Activated T-helper 1 cell treated with anti-CD3 and anti-CD28 coated beads, Interleukin-12 subunit alpha, Interleukin-12 subunit beta, Interleukin-2, Interleukin-4 antibody, amounts not matched to agents 30 ng/mL and 10 ng/mL and 1 ng/mL, durations not matched to agents 14 hours and 24 hours and 36 hours (primary cell): ENCODE measurements around the gene OSBPL6. TPM values are rescaled to one million over a fixed set of nuclear protein-coding genes. Genes with fewer than 3 reads are reported as not detected.

Experiments used
- DNase-seq: peaks from one replicate; pipeline ENCODE4 v3.0.0; 2021; ENCODE audit warnings: low spot score
- H3K27ac Mint-ChIP-seq: one replicate; pipeline ENCODE4 v1.8.0; 2021; ENCODE audit warnings: mild to moderate bottlenecking, mixed read lengths
- H3K27me3 Mint-ChIP-seq: one replicate; pipeline ENCODE4 v1.8.0; 2022; ENCODE audit warnings: mild to moderate bottlenecking, moderate library complexity, mixed read lengths; ENCODE audit not compliant: insufficient read depth
- H3K36me3 Mint-ChIP-seq: one replicate; pipeline ENCODE4 v1.8.0; 2021; ENCODE audit warnings: low read depth, mixed read lengths
- H3K4me1 Mint-ChIP-seq: one replicate; pipeline ENCODE4 v1.8.0; 2021; ENCODE audit warnings: low read depth, mixed read lengths
- H3K4me3 Mint-ChIP-seq: one replicate; pipeline ENCODE4 v1.8.0; 2021; ENCODE audit warnings: mild to moderate bottlenecking, moderate library complexity, mixed read lengths
- H3K9me3 Mint-ChIP-seq: one replicate; pipeline ENCODE4 v1.8.0; 2021; ENCODE audit warnings: mixed read lengths
- intact Hi-C: fragments of 100-400 bp; cut with micrococcal nuclease; formaldehyde crosslinking; loops from one replicate; pipeline ENCODE4 v1.15.1; 2024
- total RNA-seq: library from RNA; stranded (reverse); gene quantifications from 2 replicates; pipeline ENCODE4 v1.2.3, GENCODE V29; 2022

The OSBPL6 gene
- total RNA-seq, 1 donor from 2014 or later = 1.9 TPM

DNA sequence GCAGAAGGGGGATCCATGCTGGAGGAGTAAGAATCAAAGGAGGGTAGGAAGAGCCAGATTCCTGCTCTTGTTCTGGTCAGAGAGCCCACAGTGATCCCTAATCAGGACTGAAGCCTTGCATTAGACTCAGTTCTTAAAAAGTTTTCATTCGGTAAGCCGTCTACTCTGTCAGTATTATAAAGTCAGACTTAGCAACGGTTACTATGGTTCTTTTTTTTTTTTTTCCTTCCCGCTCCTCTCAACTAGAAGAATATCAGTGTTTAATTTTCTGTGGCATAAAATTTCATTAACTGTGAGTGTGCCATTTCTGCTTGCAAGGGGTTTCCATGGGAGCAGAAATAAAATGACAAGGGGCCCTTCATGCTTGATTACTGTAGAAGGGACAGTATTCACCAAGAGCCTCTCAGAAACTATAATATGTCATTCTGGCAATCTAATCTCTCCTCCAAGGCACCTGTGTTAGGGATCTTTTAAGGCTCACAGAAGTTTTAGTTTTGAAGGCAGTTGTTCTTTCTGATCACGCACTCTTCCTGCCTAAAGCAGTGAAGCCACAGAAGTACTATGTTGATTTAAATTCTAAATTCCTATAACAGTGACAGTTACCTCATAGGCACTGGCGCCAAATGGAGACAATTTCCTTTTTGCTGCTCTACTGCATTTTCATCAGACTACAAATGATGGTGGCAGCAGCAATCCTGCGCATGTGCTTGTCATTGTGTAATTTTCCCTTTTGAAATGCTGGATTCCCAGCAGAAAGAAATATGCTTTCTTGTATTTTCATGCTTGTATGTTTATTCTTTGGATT lies 57.0 kb downstream of the OSBPL6 start:
- Mint-ChIP-seq H3K27me3 (peaks cover 15% of the 10 kb centered on the region), H3K9me3 (no peaks in the 10 kb centered on the region), H3K4me3 (no peak overlapping the region), H3K4me1 (no peaks in the 10 kb centered on the region), H3K27ac (no peak overlapping the region), H3K36me3 (no peaks in the 10 kb centered on the region)
- intact Hi-C loops = no loop called here
- no peak for DNase-seq

DNA sequence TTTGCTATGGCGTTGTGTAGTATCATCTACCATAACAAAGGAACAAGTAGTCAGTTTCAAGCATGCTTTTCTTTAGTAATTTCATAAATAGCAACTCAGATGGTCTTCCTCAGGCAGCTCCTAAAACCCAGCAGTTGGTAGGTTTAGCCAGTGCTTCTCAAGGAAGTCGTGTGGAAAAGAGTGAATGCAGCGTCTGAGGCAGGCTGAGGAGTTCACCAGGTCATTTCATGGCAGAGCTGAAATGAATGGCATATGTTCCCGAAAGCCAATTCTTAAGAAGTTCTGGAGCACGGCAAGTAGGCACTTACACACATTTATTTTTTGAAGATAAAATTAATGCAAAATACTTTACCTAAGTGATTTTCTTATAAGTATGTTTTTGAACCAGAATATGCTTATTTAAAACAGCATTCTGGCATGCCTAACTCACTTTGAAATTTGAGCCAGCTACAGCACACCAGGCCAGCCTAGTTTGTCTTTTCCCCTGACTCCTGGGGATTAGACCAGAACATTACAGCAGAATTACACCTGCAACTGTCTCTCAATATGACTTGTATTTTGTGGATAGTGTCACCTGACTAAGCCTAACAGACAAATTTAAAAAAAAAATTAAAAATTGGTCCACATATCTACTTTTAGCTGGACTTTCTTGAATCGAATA lies 62.2 kb downstream of the OSBPL6 start:
- Mint-ChIP-seq H3K4me3 (no peak overlapping the region), H3K36me3 (no peaks in the 10 kb centered on the region), H3K4me1 (no peaks in the 10 kb centered on the region), H3K9me3 (no peaks in the 10 kb centered on the region), H3K27me3 (peaks cover 8% of the 10 kb centered on the region), H3K27ac (no peak overlapping the region)
- intact Hi-C loops = no loop called here
- DNase-seq = no peak

DNA sequence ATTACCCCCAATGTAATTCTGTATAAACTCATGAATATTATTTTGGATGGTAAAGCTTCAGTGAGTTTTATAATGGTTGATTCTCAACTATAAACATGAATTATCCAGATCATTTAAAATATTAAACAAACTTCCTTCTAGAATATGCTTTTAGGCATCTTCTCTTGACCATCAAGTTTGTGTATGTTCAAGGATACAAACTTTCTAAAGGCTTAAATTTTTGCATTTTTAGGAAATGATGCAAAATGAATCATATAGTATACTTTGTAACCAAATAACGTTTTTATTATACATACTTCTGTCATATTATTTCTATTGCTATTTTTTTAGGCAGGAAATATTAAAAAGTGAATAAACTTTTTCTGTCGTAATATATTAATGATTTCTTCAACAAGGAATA lies 62.8 kb downstream of the OSBPL6 start:
- DNase-seq = no peak
- H3K27ac Mint-ChIP-seq = no peak overlapping the region
- no peak overlapping the region for H3K4me3 Mint-ChIP-seq
- no peaks in the 10 kb centered on the region for H3K9me3 Mint-ChIP-seq
- no peaks in the 10 kb centered on the region for H3K4me1 Mint-ChIP-seq
- intact Hi-C loops = no loop called here
- no peaks in the 10 kb centered on the region for H3K36me3 Mint-ChIP-seq
- peaks cover 8% of the 10 kb centered on the region for H3K27me3 Mint-ChIP-seq

DNA sequence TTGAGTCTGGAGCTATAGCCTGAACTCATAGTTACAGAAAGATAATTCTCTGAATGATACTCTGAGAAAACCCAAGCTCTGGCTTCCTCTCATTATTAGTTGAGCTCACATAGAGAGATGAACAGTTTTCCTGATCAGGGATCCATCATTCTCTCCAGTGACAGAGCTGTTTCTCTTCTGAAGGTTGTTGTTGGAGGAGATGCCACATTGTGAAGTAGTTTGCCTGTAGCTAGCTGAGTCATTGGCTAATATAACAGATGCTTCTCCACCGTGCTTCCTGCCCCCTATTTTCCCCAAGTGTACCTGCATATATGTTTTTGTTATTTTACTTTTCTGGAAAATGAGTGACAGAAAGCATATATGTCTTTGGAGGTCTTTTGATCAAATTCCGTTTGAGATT lies 64.6 kb downstream of the OSBPL6 start:
- peaks cover 8% of the 10 kb centered on the region for H3K27me3 Mint-ChIP-seq
- intact Hi-C loops = no loop called here

DNA sequence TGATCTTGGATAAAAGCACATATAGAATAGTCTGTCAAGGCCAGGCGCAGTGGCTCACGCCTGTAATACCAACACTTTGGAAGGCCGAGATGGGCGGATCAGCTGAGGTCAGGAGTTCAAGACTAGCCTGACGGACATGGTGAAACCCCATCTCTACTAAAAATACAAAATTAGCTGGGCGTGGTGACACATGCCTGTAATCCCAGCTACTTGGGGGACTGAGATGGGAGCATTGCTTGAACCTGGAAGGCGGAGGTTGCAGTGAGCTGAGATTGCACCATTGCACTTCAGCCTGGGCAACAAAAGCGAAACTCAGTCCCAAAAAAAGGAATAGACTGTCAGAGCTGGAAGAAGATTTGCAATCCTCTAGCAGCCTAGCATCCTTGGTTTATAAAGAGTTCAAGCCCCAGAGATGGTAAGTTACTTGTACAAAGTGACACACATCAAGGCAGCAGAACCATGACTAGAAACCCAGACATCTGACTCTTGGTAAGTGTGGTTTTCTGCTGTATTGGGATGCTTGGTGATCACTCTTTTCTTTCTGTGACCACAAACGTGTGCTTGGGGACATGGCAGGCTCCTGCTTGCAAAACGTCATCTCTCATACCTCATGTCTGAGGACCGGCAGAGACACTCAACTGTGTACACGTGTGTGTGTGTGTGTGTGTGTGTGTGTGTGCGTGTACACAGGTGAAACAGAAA lies 69.0 kb downstream of the OSBPL6 start:
- H3K27ac Mint-ChIP-seq = no peak overlapping the region
- intact Hi-C loops = no loop called here
- H3K27me3 Mint-ChIP-seq = peaks cover 6% of the 10 kb centered on the region
- no peak for DNase-seq
- H3K36me3 Mint-ChIP-seq = no peaks in the 10 kb centered on the region
- no peak overlapping the region for H3K4me3 Mint-ChIP-seq
- no peaks in the 10 kb centered on the region for H3K9me3 Mint-ChIP-seq
- H3K4me1 Mint-ChIP-seq = no peaks in the 10 kb centered on the region

More for the DNA sequence above, 64.6 kb downstream of the OSBPL6 start:
- DNase-seq = no peak
- H3K4me3 Mint-ChIP-seq = no peak overlapping the region
- H3K4me1 Mint-ChIP-seq = no peaks in the 10 kb centered on the region
- no peaks in the 10 kb centered on the region for H3K9me3 Mint-ChIP-seq
- no peak overlapping the region for H3K27ac Mint-ChIP-seq
- no peaks in the 10 kb centered on the region for H3K36me3 Mint-ChIP-seq

DNA sequence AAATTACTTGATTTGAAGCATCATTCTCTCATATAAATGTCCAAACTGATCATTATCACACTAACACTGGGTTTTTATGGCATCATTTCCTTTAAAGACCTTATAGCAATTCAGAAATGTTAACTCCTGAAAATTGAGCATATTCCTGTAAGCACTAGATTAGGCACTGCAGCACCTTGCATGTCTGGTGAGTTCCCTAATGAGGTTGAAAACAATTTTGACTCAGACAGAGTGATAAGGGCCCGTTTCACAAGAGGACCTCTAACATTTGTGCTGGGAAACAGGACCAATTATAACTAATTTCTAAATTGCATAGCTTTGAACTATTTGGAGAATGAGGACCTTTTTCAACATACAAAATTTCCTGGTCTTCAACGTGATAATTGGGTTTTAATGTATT lies 69.9 kb downstream of the OSBPL6 start:
- Mint-ChIP-seq H3K4me1 (no peaks in the 10 kb centered on the region), H3K9me3 (no peaks in the 10 kb centered on the region), H3K27me3 (peaks cover 6% of the 10 kb centered on the region), H3K27ac (no peak overlapping the region), H3K36me3 (no peaks in the 10 kb centered on the region), H3K4me3 (no peak overlapping the region)
- DNase-seq = no peak
- intact Hi-C loops = no loop called here

DNA sequence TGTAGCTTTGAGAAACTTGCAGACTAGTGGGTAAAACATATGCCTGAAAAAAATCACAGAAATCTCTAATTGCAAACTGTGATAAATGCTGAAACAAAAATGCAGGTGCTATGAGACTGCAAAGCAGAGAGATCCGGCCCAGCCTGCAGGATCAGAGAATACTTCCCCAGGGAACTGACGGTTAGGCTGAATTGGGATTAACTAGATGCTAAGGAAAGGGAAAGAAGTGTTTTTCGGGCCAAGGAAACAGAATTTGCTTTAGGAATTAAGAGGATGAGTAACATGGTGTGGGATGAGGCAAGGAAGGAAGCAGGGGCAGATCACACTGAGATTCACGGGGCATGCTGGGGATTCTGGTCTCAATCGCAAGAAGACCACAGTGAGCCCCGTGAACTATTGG lies 71.5 kb downstream of the OSBPL6 start:
- H3K27ac Mint-ChIP-seq = no peak overlapping the region
- no peaks in the 10 kb centered on the region for H3K4me1 Mint-ChIP-seq
- H3K36me3 Mint-ChIP-seq = no peaks in the 10 kb centered on the region
- H3K4me3 Mint-ChIP-seq = no peak overlapping the region
- intact Hi-C loops = no loop called here
- H3K27me3 Mint-ChIP-seq = peaks cover 2% of the 10 kb centered on the region
- H3K9me3 Mint-ChIP-seq = no peaks in the 10 kb centered on the region
- no peak for DNase-seq

DNA sequence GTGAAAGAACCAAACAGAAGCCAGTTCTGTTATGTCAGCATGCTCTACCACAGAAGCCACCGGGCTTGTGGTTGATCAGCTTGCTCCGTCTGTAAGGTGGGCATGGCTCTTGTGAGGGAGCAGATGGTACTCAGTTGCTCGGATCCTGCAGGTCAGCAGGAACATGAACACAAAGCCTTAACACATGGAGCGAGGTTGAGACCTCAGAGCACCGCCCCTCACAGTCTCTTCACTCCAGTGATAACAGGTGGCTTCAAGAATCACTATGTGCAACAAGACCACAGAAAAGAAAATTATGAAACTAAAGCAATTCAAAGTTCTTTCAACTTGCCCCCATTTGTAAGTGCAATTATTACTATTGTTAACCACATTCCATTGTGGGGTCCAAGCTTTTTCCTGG lies 72.1 kb downstream of the OSBPL6 start:
- intact Hi-C loops = no loop called here
- Mint-ChIP-seq H3K4me1 (no peaks in the 10 kb centered on the region), H3K27me3 (peaks cover 2% of the 10 kb centered on the region), H3K4me3 (no peak overlapping the region), H3K9me3 (no peaks in the 10 kb centered on the region), H3K27ac (no peak overlapping the region), H3K36me3 (no peaks in the 10 kb centered on the region)
- no peak for DNase-seq

DNA sequence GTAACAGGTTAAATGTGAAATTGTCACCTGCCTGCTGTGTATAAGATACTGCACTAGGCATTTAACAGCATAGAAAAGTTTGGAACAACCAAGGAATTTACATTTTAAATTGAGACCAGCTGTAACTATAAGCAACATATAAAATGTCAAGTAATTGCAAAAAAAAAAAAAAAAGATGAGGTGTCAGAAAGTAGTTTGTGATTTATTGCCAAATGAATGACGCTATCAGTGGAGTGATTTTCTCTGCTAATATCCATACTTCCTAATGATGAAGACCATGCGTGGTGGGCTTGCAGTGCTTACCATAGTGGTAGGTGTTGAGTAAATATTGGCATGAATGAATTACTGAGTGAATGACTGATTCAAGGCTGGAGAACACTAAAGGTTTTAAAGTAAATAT lies 73.3 kb downstream of the OSBPL6 start:
- no peak for DNase-seq
- Mint-ChIP-seq H3K4me1 (no peaks in the 10 kb centered on the region), H3K36me3 (no peaks in the 10 kb centered on the region), H3K4me3 (no peak overlapping the region), H3K9me3 (no peaks in the 10 kb centered on the region), H3K27me3 (peaks cover 4% of the 10 kb centered on the region), H3K27ac (no peak overlapping the region)
- intact Hi-C loops = no loop called here

DNA sequence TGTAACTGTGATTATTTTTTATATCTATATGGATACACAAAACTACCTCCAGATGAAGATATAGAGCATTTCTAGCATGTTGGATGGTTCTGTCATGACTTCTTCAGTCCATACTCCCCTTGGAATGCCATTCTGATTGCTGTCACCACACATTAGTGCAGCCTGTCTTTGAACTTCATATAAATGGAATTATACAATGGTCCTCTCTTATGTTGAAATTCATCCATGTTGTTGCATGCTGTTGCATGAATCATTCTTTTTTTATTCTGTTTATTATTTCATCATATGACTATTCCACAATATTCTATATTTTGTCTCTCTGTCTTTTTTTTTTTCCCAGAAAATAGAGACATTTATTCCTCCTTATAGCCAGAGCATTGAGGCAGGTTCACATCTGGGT lies 74.1 kb downstream of the OSBPL6 start:
- Mint-ChIP-seq H3K9me3 (no peaks in the 10 kb centered on the region), H3K4me3 (no peak overlapping the region), H3K27me3 (peaks cover 7% of the 10 kb centered on the region), H3K4me1 (no peaks in the 10 kb centered on the region), H3K27ac (no peak overlapping the region), H3K36me3 (no peaks in the 10 kb centered on the region)
- intact Hi-C loops = no loop called here
- no peak for DNase-seq

DNA sequence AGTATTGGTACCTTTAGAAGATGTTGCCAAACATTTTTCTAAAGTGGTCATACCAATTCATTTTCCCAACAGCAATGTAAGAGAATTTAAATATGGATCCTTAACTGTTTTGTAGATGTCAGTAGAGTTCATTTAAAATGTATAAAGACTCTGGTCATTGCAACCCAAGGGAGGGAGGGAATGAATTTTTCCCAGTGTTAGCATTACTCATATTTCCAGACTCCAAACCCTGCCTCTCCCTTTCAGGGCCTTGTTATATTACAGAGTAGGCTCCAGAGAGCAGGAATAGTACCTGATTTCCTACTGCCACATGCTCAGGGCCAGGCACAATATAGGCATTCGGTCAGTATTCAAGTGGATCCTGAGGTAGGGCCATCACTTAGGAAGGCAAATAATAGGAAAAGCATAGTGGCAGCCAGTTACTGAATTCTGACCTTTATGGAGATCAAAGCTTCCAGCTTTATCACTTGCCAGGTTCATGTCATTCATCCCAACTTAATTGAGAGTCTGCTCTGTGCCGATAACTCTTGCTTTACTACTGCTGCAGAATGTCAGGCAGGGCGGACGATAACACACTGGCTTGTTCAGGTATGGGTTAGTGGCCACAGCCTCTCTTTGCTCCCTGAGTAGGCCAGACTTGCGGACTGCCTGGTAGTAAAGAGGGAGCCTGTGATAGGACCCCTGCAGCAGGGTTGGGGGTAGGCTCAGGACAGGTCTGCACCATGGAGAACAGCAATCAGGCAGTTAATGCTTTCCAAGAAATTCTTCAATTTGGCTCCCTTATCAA lies 75.3 kb downstream of the OSBPL6 start:
- Mint-ChIP-seq H3K4me3 (no peak overlapping the region), H3K36me3 (no peaks in the 10 kb centered on the region), H3K27me3 (peaks cover 7% of the 10 kb centered on the region), H3K27ac (no peak overlapping the region), H3K4me1 (no peaks in the 10 kb centered on the region), H3K9me3 (no peaks in the 10 kb centered on the region)
- DNase-seq = no peak
- intact Hi-C loops = no loop called here

DNA sequence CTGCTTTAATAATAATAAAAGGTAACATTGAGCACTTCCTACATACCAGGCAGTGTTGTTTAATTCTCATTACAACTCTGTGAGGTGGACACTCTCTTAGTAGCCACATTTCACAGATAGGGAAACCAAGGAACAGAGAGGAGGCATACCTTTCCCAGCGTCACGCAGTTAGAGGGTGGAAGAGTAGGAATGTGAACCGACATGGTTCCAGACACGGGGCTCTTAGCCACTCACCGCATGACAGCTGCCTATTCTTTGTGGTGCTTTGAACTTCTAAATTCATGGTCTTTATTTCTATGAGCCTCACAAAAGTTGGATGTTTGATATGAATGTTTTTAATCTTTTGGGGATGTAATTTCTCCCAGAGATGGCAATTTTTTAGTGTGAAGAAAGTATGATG lies 76.0 kb downstream of the OSBPL6 start:
- Mint-ChIP-seq H3K4me1 (no peaks in the 10 kb centered on the region), H3K27ac (no peak overlapping the region), H3K4me3 (no peak overlapping the region), H3K36me3 (no peaks in the 10 kb centered on the region), H3K9me3 (no peaks in the 10 kb centered on the region), H3K27me3 (peaks cover 9% of the 10 kb centered on the region)
- intact Hi-C loops = no loop called here
- no peak for DNase-seq

DNA sequence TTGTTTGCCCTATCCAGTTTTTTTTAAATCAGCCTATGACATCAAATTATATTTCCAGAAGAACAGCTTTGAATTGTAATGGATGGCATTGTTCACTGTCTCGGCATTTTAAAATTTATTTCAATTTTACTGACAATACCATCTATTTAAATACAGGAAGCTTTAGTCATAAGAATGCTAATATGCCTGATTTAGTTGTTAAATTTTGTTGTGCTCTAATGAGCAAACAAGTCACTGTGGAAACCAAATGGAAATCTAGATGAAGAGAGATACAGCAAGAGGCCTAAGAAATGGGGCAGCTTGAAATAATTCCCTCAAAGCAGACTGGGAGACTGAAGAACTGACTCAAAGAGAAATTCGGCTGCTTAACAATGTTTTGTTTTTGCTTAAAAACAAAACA lies 76.8 kb downstream of the OSBPL6 start:
- H3K27me3 Mint-ChIP-seq = peaks cover 9% of the 10 kb centered on the region
- DNase-seq = no peak
- no peaks in the 10 kb centered on the region for H3K9me3 Mint-ChIP-seq
- no peaks in the 10 kb centered on the region for H3K36me3 Mint-ChIP-seq
- H3K4me1 Mint-ChIP-seq = no peaks in the 10 kb centered on the region
- no peak overlapping the region for H3K4me3 Mint-ChIP-seq
- H3K27ac Mint-ChIP-seq = no peak overlapping the region
- intact Hi-C loops = no loop called here
